Activated CD4-positive, CD25-positive, alpha-beta regulatory T cell treated with anti-CD3 and anti-CD28 coated beads, Interleukin-2, amount 50 U/mL, for 16 hours (primary cell): Measurements from ENCODE around the gene ZBTB46.
"Not testable (repeated sequence)": the region's sequence is repeated elsewhere in the genome, so short reads cannot be mapped to it uniquely, and the experiment has no call there.

Source experiments
- DNase-seq: peaks from one replicate; pipeline ENCODE4 v3.0.0-alpha.2; 2020; ENCODE audit warnings: low read depth, low spot score

The ZBTB46 gene

GRCh38 chr20:63789836-63790571 lies 41.1 kb downstream of the ZBTB46 start:
- DNase-seq = no peak

DNA sequence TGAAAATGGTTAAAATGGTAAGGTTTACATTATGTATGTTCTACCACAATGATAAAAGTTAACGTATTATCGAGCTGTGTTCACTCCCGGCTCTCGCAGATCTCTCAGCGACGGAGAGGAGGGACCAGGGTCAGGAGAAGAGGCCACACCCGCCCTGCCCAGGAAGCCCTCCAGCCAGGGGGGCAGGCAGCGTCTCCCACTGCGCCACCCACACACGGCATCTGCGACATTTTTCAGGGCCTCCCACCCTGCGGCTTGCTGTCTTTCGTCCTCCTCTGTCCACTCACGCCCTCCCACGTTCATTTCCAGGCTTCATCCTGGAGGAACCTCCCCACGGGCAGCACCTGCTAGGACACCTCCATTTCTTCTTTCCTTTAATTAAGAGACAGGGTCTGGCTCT lies 43.3 kb downstream of the ZBTB46 start:
- DNase-seq = no peak

GRCh38 chr20:63787302-63787701 lies 43.8 kb downstream of the ZBTB46 start:
- DNase-seq = no peak

GRCh38 chr20:63785691-63786131 lies 45.4 kb downstream of the ZBTB46 start:
- no peak for DNase-seq

DNA sequence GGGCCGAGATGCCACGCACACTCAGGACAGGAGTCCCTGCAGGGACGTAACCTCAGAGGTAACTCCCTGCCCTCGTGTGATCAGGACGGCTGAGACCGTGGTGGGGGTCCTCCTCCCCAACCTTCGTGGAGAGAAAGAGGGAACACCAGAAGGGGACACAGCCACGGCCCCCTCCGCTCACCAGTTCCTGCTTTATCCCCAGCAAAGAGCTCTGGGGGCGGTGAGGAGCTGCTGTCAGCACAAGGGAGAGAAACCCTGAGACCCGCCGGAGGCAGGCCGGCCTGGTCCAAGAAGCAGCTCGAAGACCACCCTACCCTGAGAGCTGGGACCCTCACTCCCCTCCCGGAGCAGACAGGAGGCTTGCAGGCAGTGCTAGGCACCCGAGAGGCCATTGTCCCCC lies 47.1 kb downstream of the ZBTB46 start:
- no peak for DNase-seq

DNA sequence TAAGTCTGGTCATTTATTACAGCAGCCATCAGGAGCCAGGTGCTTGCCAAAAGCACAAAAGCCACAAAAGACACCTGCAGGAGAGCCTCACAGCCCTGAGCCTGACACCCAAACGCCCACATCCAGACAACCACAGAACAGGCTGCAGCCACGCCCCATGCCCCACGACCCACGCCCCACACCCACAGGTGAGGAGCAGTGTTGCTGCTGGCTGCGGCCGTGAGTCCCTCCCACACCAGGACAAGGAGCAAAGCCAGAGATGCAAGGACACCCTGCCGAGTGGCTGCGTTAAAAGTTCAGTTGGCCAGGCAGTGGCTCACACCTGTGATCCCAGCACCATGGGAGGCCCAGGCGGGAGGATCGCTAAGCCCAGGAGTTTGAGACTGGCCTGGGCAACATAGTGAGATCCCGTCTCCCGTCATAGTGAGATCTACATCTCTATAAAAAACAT lies 48.5 kb downstream of the ZBTB46 start:
- no peak for DNase-seq

GRCh38 chr20:63782051-63782471 lies 49.0 kb downstream of the ZBTB46 start:
- DNase-seq = no peak

GRCh38 chr20:63781181-63781580 lies 49.9 kb downstream of the ZBTB46 start:
- DNase-seq = no peak

- no peak for DNase-seq
Observed at GRCh38 chr20:63778857-63779256, 52.2 kb downstream of the ZBTB46 start.

GRCh38 chr20:63778034-63778752 lies 52.9 kb downstream of the ZBTB46 start:
- DNase-seq = no peak

DNA sequence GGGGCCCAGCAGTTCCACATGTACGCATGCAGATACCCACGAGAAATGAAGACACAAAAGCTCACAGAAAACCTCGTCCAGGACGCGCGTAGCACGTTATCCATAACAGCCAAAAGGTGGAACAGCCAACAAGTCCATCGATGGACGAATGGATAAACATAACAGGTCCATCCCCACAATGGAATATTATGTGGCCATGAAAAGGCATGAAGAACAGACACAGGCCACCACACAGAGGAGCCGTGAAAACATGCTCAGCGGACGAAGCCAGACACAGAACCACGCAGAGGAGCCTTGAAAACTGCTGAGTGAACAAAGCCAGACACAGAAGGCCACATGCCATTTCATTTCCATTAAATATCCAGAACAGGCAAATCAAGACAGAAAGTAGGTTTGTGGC lies 53.5 kb downstream of the ZBTB46 start:
- DNase-seq = no peak

- DNase-seq = not testable (repeated sequence)
Observed at GRCh38 chr20:63776875-63777274, 54.2 kb downstream of the ZBTB46 start.

DNA sequence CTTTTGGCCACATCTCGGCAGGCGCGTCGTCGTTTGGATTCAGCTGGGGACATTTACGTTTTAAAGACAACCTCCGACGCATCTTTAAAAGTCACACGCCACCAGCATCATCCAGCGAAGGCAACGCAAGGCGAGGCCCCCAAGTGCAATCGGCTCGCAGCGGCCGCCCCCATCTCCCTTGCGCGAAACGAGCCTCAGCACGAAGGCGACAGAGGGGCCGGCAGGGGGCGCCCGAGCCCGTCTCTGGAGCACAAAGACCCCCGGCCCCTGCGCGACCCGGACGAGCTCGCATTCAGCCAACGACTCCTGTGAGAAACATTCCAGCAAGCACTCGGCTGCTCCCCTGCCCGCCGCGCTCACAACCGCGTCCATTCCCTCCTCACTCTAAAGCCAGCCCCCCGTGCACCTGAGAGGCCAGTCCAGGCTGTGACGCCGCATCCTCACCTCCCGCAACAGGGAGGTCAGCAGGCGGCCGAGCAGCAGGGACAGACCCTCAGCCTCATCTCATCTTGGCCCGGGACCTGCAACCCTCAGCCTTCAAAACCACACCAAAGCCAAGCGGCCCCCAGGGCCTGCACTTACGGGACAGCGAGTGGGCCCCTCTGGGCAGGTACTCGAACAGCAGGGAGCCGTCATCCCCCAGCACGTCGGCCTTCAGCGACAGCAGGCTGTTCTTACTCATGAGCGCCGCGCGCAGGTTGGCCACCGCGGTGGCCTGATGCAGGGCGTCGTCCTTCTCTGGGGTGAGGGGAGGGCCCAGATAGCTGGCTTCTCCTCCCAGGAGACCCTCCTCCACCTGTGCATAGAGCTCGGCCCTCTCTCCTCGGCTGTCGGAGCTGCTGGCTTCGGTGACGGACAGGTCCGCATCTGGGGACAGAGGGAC lies 55.7 kb downstream of the ZBTB46 start:
- no peak for DNase-seq

DNA sequence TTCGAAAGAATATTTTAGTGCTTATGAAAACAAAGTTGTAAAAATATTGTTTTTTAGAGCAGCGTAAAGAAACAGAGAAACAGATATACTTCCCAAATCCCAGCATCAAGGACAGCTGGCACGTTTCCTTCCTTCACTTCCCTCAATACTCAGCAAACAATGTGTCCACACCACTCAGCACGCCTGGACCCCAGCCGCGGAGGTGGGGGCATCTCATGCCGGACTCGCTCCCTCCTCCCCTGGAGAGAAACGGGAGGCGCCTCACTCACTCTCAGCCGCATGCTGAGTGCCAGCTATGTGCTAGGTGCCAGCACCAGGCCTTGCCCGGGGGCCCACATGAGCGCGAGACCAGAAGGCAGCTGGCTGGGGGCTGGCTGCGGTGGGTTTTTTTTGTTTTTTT lies 56.8 kb downstream of the ZBTB46 start:
- no peak for DNase-seq

GRCh38 chr20:63773571-63774241 lies 57.4 kb downstream of the ZBTB46 start:
- no peak for DNase-seq

GRCh38 chr20:63772781-63773518 lies 58.1 kb downstream of the ZBTB46 start:
- DNase-seq = no peak

GRCh38 chr20:63771046-63771707 lies 59.9 kb downstream of the ZBTB46 start:
- no peak for DNase-seq

DNA sequence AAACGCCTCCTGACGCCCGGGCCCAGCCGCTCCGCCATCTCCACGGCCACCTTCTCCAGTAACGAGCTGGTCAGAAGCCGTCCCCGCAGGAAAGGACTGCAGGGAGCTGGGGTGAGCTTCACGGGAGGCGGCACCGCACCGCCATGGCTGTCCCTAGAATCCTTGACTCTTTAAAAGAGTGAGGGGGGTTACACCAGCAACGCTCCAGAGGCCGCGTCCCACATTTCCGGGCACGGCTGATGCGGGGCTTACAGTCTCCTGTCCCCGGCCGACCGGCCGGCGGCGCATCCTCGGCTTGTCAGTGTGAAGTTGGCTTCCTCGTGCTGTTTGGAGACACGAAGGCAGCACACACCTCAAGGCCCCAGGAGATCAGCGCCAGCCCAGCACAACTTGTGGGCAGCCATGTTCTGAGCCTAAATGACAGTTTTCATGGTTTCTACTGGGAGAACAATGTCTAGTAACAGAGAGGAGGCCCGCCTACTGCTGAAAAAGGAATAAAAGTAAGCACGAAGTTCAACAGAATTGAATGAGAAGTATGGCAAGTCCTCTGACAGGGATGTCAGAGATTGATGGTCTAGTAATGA lies 61.1 kb downstream of the ZBTB46 start:
- no peak for DNase-seq

DNA sequence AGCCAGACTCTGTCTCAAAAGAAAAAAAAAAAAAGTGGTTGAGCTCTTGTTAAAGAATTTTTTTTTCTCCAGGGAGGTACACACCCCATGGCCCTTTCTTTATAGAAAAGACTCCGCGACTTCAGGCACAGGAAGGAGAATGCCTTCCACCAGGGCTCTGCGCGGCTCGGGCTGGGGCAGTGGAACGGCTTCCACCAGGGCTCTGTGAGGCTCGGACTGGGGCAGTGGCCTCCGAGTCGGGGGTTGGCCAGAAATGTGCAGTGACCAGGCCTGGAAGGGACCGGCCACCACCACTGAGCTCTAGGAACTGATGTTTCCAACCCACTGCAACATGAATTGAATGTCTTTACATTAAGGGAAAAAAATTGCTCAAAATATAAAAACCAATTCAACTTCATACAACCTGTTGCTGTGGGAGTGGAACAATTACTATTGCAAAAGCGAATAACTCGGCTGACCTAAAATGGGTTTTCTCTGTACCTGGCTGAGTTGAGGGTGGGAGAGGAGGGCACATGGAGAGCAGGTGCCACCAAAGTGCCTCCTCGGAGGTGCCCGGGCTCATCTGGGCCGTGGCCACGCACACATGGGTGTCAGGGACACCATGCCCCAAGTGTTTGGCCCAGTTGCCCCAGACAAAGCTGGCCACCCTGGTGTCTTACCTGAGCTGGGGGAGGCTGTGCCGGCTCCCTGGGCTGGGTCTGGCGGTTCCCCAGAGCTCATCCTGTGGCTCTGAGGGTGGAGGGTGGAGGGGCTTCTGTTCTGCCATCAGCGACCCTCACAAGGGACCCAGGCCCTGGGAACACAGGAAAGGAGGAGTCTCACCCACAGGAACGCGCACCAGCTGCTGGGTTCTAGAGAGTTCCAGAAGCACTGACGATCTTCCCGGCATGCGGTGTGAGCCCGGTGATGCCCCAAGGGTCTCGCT lies 62.2 kb downstream of the ZBTB46 start:
- no peak for DNase-seq
